Measurements from ENCODE around the gene TKFC.

GRCh38 chr11:61306221-61306620 lies 26.8 kb upstream of the TKFC start:
- TF ChIP-seq CTCF (IDR thresholded peaks at IDR 0.05; ENCODE audit: low read depth, low read length, poor library complexity, severe bottlenecking) (no peak), EZH2phosphoT487 (IDR thresholded peaks at IDR 0.05; ENCODE audit: borderline replicate concordance, low read length) (no peak)
